Measurements from ENCODE around the gene ADAM30. TPM values are rescaled to one million over a fixed set of nuclear protein-coding genes. Genes with fewer than 3 reads are reported as not detected.

Gene ADAM30
- total and polyA plus RNA-seq, 2 of the 13 experiments (the other 11 are each of a cell fraction or from before 2014, with no cell fraction given), result not detected

- TF ChIP-seq ZNF432 (CRISPR knock-in tag; IDR thresholded peaks at IDR 0.05; ENCODE audit: borderline replicate concordance) (no peak), CEBPB (IDR thresholded peaks at IDR 0.05; ENCODE audit: borderline replicate concordance, low read depth, low read length) (peak; percentile 56; the same call in 1 of the 2 replicates), ZNF563 (CRISPR knock-in tag; IDR thresholded peaks at IDR 0.05) (no peak), ZNF335 (CRISPR knock-in tag; IDR thresholded peaks at IDR 0.05) (no peak), CREB1 (IDR thresholded peaks at IDR 0.05) (no peak), CREB1 (CRISPR knock-in tag; IDR thresholded peaks at IDR 0.05) (no peak), ZNF644 (CRISPR knock-in tag; IDR thresholded peaks at IDR 0.05; ENCODE audit: low read depth) (0 out of 2 replicates have a peak, but pooled peaks have one; percentile 10), TIGD3 (CRISPR knock-in tag; IDR thresholded peaks at IDR 0.05; ENCODE audit: borderline replicate concordance) (no peak), NFKB2 (CRISPR knock-in tag; IDR thresholded peaks at IDR 0.05; ENCODE audit: borderline replicate concordance) (no peak), TSC22D2 (CRISPR knock-in tag; IDR thresholded peaks at IDR 0.05; ENCODE audit: borderline replicate concordance) (no peak), KDM5B (CRISPR knock-in tag; IDR thresholded peaks at IDR 0.05; ENCODE audit: borderline replicate concordance) (no peak), ZFY (CRISPR knock-in tag; IDR thresholded peaks at IDR 0.05) (no peak), CEBPG (CRISPR knock-in tag; IDR thresholded peaks at IDR 0.05) (peak; percentile 66), SALL1 (CRISPR knock-in tag; IDR thresholded peaks at IDR 0.05) (peak; percentile 34; the same call in 1 of the 2 replicates), ISL2 (CRISPR knock-in tag; IDR thresholded peaks at IDR 0.05) (no peak), PRDM15 (CRISPR knock-in tag; IDR thresholded peaks at IDR 0.05) (no peak), STAT5B (CRISPR knock-in tag; IDR thresholded peaks at IDR 0.05) (no peak), SOX13 (IDR thresholded peaks at IDR 0.05) (no peak), SOX13 (CRISPR knock-in tag; conservative IDR thresholded peaks at IDR 0.05 in 1 of 2, IDR thresholded peaks at IDR 0.05 in 1 of 2) (0 out of 4 replicates have a peak, but pooled peaks of 1 of the 2 experiments have one; percentile 7), IRF2 (CRISPR knock-in tag; IDR thresholded peaks at IDR 0.05) (no peak), ARID3A (IDR thresholded peaks at IDR 0.05; ENCODE audit: low read depth, low read length) (0 out of 2 replicates have a peak, but pooled peaks have one; percentile 8), FOXK1 (CRISPR knock-in tag; IDR thresholded peaks at IDR 0.05; ENCODE audit: borderline replicate concordance, low read depth) (peak; percentile 26; the same call in 1 of the 2 replicates), ZNF557 (CRISPR knock-in tag; IDR thresholded peaks at IDR 0.05) (no peak), JUN (CRISPR knock-in tag; IDR thresholded peaks at IDR 0.05) (no peak), ZNF296 (CRISPR knock-in tag; conservative IDR thresholded peaks at IDR 0.05) (no peak), SIN3B (IDR thresholded peaks at IDR 0.05; ENCODE audit: low read length) (no peak)
These were observed 25.3 kb downstream of the ADAM30 start (continued) for GRCh38 chr1:119870917-119871596.

Measured in HepG2 (cell line).